ENCODE data around the gene CSNK1D.

GRCh38 chr17:82303944-82304808 lies 30.7 kb upstream of the CSNK1D start:
- TF ChIP-seq CREB1 (CRISPR knock-in tag; IDR thresholded peaks at IDR 0.05; ENCODE audit: low read depth) (no peak), CTCF (conservative IDR thresholded peaks at IDR 0.05; ENCODE audit: low read depth in 2 of 2) (no peak)
